ENCODE results near the gene VCAM1. TPM values are rescaled to one million over a fixed set of nuclear protein-coding genes. Genes with fewer than 3 reads are reported as not detected.

VCAM1 gene
- total RNA-seq, 1 experiment from 2014 or later: 2.0 TPM

DNA sequence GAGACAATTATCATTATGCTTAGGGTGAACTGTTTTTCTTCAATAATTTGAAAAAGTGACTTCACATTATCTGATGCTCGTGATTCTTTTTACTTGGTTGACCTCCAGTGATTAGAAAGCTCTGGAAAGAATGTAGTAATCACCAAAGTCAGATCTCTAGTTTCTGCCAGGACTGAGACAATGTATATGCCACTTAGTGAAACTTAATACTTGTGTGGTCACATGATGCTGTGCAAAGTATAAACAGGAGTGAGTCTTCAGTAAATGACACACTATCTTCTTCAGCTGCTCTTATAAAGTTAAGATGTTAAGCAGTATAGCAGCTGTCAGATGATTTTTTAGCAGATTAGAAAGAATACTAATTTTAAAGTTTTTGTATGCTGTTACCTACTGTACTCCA, 17.2 kb downstream of the VCAM1 start:
- no peak for DNase-seq (ENCODE audit: low spot score)
- Histone ChIP-seq H3K27ac (ENCODE audit: low read depth, low read length, poor library complexity, severe bottlenecking) (no peak overlapping the region), H3K4me1 (ENCODE audit: insufficient read depth, low read length, poor library complexity, severe bottlenecking) (peaks cover 8% of the 10 kb centered on the region), H3K4me3 (ENCODE audit: low read depth, low read length, poor library complexity, severe bottlenecking) (no peak overlapping the region), H3K27me3 (replicated peaks; ENCODE audit: insufficient read depth, low read depth, low read length, poor library complexity) (no peaks in the 10 kb centered on the region), H3K9me3 (ENCODE audit: low read depth, low read length, poor library complexity, severe bottlenecking) (no peaks in the 10 kb centered on the region), H3K36me3 (ENCODE audit: insufficient read depth, low read length, poor library complexity, severe bottlenecking) (no peaks in the 10 kb centered on the region)
- BruUV-seq (replicated peaks): no TSS peak
- intact Hi-C loops (cut with micrococcal nuclease; ENCODE audit: unreplicated experiment): no loop called here
- POLR2A ChIA-PET (ENCODE audit: low non-redundant PET): no interaction called here
- TF ChIP-seq, protein P1, sequence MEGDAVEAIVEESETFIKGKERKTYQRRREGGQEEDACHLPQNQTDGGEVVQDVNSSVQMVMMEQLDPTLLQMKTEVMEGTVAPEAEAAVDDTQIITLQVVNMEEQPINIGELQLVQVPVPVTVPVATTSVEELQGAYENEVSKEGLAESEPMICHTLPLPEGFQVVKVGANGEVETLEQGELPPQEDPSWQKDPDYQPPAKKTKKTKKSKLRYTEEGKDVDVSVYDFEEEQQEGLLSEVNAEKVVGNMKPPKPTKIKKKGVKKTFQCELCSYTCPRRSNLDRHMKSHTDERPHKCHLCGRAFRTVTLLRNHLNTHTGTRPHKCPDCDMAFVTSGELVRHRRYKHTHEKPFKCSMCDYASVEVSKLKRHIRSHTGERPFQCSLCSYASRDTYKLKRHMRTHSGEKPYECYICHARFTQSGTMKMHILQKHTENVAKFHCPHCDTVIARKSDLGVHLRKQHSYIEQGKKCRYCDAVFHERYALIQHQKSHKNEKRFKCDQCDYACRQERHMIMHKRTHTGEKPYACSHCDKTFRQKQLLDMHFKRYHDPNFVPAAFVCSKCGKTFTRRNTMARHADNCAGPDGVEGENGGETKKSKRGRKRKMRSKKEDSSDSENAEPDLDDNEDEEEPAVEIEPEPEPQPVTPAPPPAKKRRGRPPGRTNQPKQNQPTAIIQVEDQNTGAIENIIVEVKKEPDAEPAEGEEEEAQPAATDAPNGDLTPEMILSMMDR (conservative IDR thresholded peaks at IDR 0.05; ENCODE audit: low read depth, low read length): no peak
- no peak for TF ChIP-seq EZH2 (IDR thresholded peaks at IDR 0.05; ENCODE audit: borderline replicate concordance, low read depth, low read length, poor library complexity, severe bottlenecking)
- CTCF ChIA-PET: no interaction called here

DNA sequence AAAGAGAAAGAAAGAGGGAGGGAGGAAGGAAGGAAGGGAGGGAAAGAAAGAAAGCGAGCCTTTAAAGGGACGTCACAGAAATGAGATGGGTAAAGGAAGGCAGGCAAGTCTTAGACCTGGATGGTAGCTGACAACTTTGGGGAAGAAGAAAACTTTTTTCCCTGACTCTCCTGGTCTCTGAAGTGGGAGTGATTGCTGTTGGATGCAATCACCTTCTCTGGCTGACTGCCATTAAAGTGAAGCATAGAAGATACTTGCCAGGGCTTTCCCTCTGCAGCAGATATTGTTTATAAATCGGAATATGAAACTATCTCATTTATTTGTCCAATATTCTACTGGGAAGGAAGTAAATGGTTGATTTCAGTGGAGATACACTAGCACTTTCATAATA, 27.0 kb downstream of the VCAM1 start:
- Histone ChIP-seq H3K27me3 (replicated peaks; ENCODE audit: insufficient read depth, low read depth, low read length, poor library complexity) (no peaks in the 10 kb centered on the region), H3K36me3 (ENCODE audit: insufficient read depth, low read length, poor library complexity, severe bottlenecking) (no peaks in the 10 kb centered on the region), H3K4me1 (ENCODE audit: insufficient read depth, low read length, poor library complexity, severe bottlenecking) (no peaks in the 10 kb centered on the region), H3K4me3 (ENCODE audit: low read depth, low read length, poor library complexity, severe bottlenecking) (no peak overlapping the region), H3K27ac (ENCODE audit: low read depth, low read length, poor library complexity, severe bottlenecking) (no peak overlapping the region), H3K9me3 (ENCODE audit: low read depth, low read length, poor library complexity, severe bottlenecking) (no peaks in the 10 kb centered on the region)
- no peak for DNase-seq (ENCODE audit: low spot score)
- ChIA-PET POLR2A (ENCODE audit: low non-redundant PET) (no interaction called here), CTCF (no interaction called here)
- TF ChIP-seq EZH2 (IDR thresholded peaks at IDR 0.05; ENCODE audit: borderline replicate concordance, low read depth, low read length, poor library complexity, severe bottlenecking): no peak
- TF ChIP-seq, protein P1 (conservative IDR thresholded peaks at IDR 0.05; ENCODE audit: low read depth, low read length): no peak
- no TSS peak for BruUV-seq (replicated peaks)
- intact Hi-C loops (cut with micrococcal nuclease; ENCODE audit: unreplicated experiment): no loop called here

DNA sequence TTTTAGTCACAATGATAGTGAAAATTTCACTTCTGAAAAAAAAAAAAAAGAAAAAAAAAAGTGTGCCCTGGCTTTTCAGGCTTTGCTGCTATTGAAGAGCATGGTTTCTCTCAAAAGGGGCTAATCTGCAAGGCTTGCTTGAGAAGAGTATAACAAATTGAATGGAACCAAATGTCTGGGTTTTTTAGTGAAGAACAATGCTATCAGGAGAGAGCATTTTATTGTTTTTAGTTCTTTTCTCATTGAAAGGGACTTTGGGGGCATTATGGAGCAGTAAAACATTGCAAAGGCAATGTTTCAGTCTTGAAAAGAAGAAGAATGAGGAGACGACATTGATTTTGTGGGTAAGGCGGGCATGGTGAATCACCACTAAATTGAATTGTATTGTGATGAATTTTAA, 28.2 kb downstream of the VCAM1 start:
- DNase-seq (ENCODE audit: low spot score): no peak
- TF ChIP-seq EZH2 (IDR thresholded peaks at IDR 0.05; ENCODE audit: borderline replicate concordance, low read depth, low read length, poor library complexity, severe bottlenecking): no peak
- TF ChIP-seq, protein P1 (conservative IDR thresholded peaks at IDR 0.05; ENCODE audit: low read depth, low read length): no peak
- POLR2A ChIA-PET (ENCODE audit: low non-redundant PET): no interaction called here
- Histone ChIP-seq H3K4me3 (ENCODE audit: low read depth, low read length, poor library complexity, severe bottlenecking) (no peak overlapping the region), H3K27ac (ENCODE audit: low read depth, low read length, poor library complexity, severe bottlenecking) (no peak overlapping the region), H3K36me3 (ENCODE audit: insufficient read depth, low read length, poor library complexity, severe bottlenecking) (no peaks in the 10 kb centered on the region), H3K9me3 (ENCODE audit: low read depth, low read length, poor library complexity, severe bottlenecking) (no peaks in the 10 kb centered on the region), H3K27me3 (replicated peaks; ENCODE audit: insufficient read depth, low read depth, low read length, poor library complexity) (no peaks in the 10 kb centered on the region), H3K4me1 (ENCODE audit: insufficient read depth, low read length, poor library complexity, severe bottlenecking) (no peaks in the 10 kb centered on the region)
- no TSS peak for BruUV-seq (replicated peaks)
- intact Hi-C loops (cut with micrococcal nuclease; ENCODE audit: unreplicated experiment): no loop called here
- CTCF ChIA-PET: no interaction called here
